Cerebellar nuclear complex (tissue), 1 donor: Measurements from ENCODE around the gene GPC6.

Source experiments
- DNase-seq, 2 experiments: peaks; one replicate each; lab custom pipeline; 2025; lab: John Stamatoyannopoulos, UW

The GPC6 gene

GRCh38 chr13:93925990-93926389 lies 699.4 kb downstream of the GPC6 start:
- DNase-seq = no peak

- no peak for DNase-seq
Observed at GRCh38 chr13:93926425-93926824, 699.8 kb downstream of the GPC6 start.

GRCh38 chr13:93927431-93927830 lies 700.8 kb downstream of the GPC6 start:
- no peak for DNase-seq

GRCh38 chr13:93932901-93933300 lies 706.3 kb downstream of the GPC6 start:
- DNase-seq = no peak

GRCh38 chr13:93936901-93937300 lies 710.3 kb downstream of the GPC6 start:
- no peak for DNase-seq

GRCh38 chr13:93941444-93941843 lies 714.8 kb downstream of the GPC6 start:
- no peak for DNase-seq

GRCh38 chr13:93942016-93942415 lies 715.4 kb downstream of the GPC6 start:
- no peak for DNase-seq

- no peak for DNase-seq
Observed at GRCh38 chr13:93945621-93946020, 719.0 kb downstream of the GPC6 start.

GRCh38 chr13:93946994-93947393 lies 720.4 kb downstream of the GPC6 start:
- DNase-seq = no peak

- DNase-seq = no peak
Observed at GRCh38 chr13:93947651-93948050, 721.0 kb downstream of the GPC6 start.

- no peak for DNase-seq
Observed at GRCh38 chr13:93948162-93948922, 721.7 kb downstream of the GPC6 start.

GRCh38 chr13:93951108-93951507 lies 724.5 kb downstream of the GPC6 start:
- no peak for DNase-seq

GRCh38 chr13:93951951-93952350 lies 725.3 kb downstream of the GPC6 start:
- no peak for DNase-seq

- DNase-seq = no peak
Observed at GRCh38 chr13:93953841-93954240, 727.2 kb downstream of the GPC6 start.

- no peak for DNase-seq
Observed at GRCh38 chr13:93955904-93956303, 729.3 kb downstream of the GPC6 start.

GRCh38 chr13:93956426-93956825 lies 729.8 kb downstream of the GPC6 start:
- no peak for DNase-seq

- no peak for DNase-seq
Observed at GRCh38 chr13:93957371-93957770, 730.8 kb downstream of the GPC6 start.

- no peak for DNase-seq
Observed at GRCh38 chr13:93959796-93960533, 733.4 kb downstream of the GPC6 start.

- DNase-seq = no peak
Observed at GRCh38 chr13:93963266-93964145, 736.9 kb downstream of the GPC6 start.

GRCh38 chr13:93964146-93964512 lies 737.5 kb downstream of the GPC6 start:
- DNase-seq = no peak

- DNase-seq = no peak
Observed at GRCh38 chr13:93965587-93965986, 739.0 kb downstream of the GPC6 start.

GRCh38 chr13:93966267-93966936 lies 739.8 kb downstream of the GPC6 start:
- DNase-seq = no peak
